ENCODE data around the gene MDM4.

- TF ChIP-seq EZH2 (IDR thresholded peaks at IDR 0.05; ENCODE audit: low read length, missing control alignments) (no peak), CTCF (conservative IDR thresholded peaks at IDR 0.05 in 1 of 2, IDR thresholded peaks at IDR 0.05 in 1 of 2; ENCODE audit: low read depth in 1 of 2, low read length in 2 of 2) (no peak)
Measured at GRCh38 chr1:204577794-204578478, 61.7 kb downstream of the MDM4 start.

Data from fibroblast of lung (primary cell).